GM19023 (cell line): ENCODE results near the gene NSMF.

Experiments
- ATAC-seq: cut with Tn5 transposase; IDR thresholded peaks from one replicate; pipeline ENCODE4 v1.9.1; 2021; ENCODE audit warnings: mild to moderate bottlenecking, moderate library complexity; ENCODE audit not compliant: unreplicated experiment

The NSMF gene

GRCh38 chr9:137448602-137448962 is 10.6 kb downstream of the NSMF start:
- no peak for ATAC-seq

DNA sequence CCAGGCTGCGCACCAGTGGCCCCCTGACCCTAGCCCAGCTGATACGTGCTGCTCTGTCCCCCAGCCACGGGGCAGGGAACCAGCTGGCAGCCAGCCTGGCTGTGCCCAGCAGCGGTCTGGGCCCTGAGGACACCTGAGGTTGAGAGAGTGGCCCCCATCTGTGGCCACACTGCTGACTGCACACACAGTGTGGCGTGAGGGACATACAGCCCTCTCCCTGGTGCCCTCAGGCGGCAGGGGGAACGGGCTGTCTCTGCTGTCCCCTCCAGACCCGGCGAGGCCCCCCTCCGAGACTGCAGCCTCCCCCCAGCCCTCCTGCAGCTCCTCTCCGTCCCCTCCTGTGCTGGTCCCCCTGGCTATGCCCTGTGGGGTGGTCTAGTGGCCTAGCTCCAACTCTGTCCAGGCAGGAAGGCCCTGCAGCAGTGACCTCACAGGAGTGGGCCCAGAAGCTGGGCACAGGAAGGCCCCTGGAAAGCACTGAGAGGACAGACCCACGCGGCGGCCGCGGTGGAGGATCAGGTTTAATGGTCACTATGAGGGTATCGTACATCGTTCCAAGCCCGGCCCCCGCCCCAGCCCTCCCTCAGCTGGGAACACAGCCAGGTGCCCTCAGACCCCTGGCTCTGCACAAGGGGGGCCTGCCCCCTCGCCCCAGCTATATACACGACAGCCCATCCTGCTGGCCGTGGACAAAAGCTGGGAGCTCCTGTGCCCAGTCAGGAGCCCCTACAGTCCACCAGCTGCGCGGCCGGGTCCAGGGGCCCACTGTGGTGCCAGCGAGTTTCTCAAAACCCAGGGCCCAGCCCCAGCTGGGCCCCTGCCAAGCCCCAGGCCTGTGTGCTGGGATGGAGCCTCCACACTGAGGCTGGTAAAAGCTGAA is 11.2 kb downstream of the NSMF start:
- no peak for ATAC-seq

DNA sequence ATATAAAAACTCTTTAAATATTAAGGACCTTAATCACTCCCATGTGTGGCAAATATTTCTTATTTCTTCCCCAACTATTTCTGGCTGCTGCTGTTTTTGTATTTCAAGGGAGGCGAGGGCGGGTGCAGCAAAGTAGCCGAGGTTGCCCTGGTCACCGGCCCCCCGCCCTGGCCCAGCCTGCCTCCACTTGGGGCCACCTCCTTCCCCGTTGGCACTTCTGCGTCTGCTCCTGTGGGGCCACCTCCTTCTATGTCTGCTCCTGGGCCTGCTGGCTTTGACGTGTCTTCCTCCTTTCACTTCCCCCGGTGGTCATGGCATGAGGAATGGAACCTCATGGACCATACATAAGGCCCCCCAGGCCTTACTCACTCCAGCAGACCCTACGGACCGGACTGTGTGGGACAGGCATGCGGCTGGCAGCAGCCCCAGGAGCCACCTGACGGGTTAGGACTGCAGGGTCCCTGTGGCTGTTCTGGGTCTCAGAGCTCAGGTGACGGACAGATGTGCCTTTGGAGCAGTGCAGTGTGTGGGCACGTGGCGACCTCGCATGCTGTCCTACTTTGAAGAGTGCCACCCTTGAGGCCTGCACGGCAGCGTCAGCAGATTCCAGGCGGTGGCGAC is 12.2 kb downstream of the NSMF start:
- ATAC-seq, result no peak

DNA sequence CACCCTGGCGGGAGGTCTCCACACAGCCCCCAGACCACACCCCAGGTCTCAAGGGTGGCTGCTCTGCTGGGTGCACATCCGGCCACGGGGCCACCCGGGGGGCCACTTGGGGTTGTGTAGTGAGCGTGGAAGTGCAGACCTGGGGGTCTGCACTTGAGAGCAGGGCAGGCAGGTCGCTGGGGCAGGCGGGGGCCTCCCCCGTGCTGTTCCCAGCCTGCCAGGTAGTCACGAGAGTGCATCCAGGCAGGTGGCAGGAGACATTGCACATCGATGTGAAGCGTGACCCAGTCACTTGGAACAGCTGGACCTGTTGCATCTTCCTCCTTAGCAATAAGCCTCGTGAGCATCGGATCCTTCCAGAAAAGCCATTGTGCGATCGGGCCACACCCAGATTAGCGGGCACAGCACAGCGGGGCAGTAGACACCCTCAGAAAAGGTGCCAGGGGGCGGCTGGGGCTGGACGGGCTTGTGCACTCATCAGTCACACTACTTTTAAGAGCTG is 13.2 kb downstream of the NSMF start:
- no peak for ATAC-seq

GRCh38 chr9:137445275-137445807 is 13.8 kb downstream of the NSMF start:
- ATAC-seq, result peak; percentile 59

DNA sequence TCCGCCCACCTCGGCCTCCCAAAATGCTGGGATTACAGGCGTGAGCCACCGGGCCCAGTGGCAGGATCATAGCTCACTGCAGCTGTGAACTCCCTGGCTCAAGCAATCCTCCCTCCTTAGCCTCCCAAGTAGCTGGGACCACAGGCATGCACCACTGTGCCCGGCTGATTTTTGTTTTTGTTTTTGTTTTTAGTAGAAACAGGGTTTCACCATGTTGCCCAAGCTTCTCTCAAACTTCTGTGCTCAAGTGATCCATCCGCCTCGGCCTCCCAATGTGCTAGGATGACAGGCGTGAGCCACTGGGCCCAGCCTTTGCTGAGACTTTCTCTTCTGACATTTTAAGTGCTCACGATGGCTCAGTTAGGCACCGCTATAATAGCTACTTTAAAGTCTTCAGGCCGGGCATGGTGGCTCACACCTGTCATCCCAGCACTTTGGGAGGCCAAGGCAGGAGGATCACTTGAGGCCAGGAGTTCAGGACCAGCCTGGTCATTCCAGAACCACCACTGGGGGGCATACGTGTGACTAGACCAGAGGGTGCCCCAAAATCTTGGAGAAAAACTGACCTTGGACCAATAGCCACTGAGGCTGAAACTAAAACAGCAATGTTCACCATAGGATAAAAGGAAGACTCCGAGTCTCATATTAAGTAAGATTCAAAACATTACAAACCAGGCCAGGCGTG is 14.9 kb downstream of the NSMF start:
- ATAC-seq, result no peak

- no peak for ATAC-seq
Measured at GRCh38 chr9:137441935-137442321, 17.2 kb downstream of the NSMF start.

DNA sequence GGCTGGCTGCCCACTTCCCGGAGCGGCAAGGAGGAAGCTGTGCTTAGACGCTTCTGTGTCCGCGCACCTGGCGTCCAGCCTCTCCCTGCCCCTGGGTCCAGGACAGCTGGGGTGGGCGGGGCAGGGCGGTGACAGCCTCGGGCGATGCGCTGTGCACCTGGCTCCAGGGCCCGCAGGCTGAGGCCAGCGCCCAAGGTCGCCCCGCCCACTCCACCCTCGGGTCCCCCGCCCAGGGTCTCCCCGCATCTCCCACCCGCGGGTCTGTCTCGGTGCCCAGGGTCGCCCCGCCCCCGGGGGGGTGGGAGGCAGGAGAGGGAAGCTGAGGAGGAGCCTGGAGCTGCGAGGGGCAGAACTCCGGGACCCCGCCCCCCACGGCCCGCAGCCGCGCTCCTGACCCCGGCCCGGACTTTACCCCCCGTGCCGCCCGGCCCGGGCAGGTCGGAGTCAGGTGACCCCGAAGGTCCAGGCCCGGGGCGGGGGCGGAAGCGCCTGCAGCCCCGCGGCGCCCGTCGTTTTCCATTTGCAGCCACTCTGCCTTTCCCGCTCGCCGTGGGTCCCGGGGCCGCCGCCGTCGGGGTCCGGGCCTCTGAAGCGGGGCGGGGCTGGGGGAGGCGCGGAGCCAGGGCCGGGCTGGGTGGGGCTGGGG is 17.7 kb downstream of the NSMF start, which contains the start of gene ENTPD8:
Gene ENTPD8, minus strand, starts transcription at position 69 of the 646 bp plus-strand sequence. CDS start 3,072 bp downstream, outside the sequence.
- ATAC-seq, result no peak

GRCh38 chr9:137439158-137439714 is 19.9 kb downstream of the NSMF start:
- no peak for ATAC-seq

DNA sequence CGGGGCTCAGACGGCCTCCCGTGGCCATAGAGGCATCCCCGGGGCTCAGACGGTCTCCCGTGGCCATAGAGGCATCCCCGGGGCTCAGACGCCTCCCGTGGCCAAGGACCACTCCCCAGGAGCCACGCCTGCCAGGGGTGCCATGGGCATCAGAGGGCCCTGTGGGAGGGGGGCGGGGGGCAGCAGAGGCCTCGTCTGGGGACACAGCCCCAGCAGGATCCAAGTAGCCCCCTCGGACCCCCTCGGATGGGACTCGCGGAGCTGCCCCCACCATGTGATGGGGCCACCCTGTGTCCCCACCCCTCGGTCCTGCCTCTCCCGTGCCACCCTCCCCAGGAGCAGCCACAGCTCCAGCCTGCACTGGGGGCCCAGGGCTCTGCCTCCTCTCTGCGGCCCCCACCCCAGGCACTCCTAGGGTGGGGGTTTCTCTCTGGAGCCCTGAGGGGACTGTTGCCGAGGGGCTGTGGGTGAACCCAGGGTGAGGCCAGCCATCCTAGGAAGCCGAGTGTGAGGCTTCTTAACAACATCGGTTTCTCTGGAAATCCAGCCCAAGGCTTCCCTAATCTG is 20.5 kb downstream of the NSMF start:
- ATAC-seq, result no peak

DNA sequence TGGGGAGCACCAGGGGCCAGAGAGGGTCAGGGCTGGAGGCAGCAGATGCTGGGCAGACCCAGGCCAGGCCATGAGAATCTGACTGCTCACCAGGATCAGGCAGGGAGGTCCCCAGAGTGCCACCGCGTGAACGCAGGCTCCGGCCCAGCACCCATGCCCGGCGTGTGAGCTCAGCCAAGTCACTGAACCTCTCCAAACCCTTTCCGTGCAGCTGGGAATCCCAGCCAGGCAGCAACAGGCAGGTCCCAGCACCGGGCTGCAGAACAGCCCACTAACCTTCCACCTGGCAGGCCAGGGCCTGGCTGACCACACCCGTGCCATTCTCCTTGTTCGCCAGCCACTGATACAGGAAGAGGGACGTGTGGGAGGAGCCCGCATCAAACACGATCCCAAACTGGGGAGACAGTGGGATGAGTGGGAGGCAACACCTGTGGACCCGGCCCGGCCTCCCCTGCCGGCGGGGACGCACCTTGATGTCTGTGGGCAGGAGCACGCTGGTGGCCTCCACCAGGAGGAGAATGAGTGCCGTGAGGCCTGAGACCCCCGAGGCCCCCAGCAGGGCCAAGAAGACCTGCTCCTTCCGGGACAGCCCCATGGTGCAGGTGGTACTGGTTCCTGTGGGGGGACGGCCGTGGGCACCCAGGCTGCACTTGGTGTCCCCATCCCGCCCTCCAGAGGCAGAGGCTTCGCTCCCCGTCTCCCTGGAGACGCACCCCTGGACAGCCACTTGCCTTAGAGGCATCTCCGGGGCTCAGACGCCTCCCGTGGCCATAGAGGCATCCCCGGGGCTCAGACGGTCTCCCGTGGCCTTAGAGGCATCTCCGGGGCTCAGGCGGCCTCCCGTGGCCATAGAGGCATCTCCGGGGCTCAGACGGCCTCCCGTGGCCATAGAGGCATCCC is 21.2 kb downstream of the NSMF start:
- ATAC-seq, result no peak

DNA sequence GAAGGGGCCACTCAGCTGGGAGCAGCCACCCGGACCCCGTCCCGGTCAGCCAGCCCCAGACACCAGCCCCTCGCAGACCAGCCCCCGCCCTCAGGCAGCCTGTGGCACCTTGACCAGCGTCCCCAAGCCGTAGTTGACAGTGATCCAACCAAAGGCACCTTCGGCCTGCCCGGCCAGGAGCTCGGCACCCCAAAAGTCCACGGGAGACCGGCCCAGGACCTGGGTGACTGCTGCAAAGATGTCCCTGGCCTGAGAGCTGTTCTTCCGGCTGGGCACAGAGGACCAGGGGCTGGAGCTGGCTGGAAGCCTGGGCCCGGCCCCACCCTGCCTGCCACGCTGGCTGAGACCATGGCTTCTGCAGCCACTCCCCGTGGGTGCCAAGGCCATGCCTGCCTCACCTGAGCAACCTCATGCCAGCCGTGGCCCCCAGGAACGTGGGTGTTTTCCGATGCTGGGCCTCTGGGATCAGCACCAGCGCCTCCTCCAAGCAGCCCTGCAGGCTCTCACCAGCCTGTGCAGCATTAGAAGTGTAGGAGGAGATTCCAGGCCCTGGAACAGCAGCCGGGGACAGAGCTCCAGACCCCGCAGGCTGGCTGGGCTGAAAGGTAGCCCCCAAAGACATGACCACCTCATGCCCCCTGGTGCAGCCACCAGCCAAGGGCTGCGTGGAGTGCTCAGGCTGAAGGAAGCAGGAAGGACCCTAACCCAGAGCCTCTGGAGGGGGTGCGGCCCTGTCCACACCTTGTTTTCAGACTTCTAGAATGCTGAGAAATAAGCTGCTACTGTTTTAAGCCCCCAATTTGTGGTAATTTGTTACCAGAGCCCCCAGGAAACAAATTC is 22.2 kb downstream of the NSMF start:
- no peak for ATAC-seq

- no peak for ATAC-seq
Measured at GRCh38 chr9:137435980-137436760, 23.0 kb downstream of the NSMF start.

GRCh38 chr9:137435381-137435891 is 23.7 kb downstream of the NSMF start:
- ATAC-seq, result no peak

DNA sequence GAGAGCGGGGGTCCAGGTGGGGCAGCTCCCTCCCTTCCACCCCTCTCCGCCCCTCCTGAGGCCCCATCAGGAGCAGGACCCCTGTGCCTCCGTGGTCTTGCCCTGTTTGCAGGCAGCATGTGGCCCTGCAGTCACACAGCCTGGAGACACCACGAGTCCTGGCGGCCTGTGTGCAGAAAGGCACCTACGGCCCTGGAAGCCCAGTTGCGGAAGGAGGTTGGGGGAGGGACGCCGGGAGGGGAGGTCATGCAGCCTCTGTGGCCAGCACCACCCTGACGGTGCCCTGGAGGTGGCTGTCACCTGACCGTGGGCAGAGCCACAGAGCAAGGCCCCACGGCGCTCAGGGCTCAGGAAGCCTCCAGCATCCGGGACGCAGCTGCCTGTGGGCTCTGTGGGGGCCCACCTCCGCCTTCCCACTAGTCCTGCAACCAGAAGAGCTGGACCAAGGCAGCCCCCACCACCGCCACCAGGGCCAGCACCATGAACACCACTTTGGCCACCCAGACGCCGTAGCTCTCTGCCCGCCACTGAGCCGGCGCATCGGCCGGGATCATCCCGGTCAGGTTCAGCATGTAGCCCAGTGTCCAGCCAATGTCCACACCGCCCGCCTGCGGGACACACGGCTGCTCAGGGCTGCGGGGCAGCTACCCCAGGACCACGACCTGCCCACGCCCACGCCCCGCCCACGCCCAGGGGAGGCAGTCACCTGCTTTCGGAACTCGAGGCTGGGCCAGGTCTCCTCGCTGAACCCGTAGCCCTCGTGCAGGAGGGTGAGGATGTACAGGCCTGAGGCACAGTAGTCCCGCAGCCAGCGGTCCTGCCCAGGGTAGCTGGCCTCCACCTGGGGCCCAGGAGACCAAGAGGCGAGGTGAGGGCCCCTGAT is 24.4 kb downstream of the NSMF start:
- no peak for ATAC-seq

DNA sequence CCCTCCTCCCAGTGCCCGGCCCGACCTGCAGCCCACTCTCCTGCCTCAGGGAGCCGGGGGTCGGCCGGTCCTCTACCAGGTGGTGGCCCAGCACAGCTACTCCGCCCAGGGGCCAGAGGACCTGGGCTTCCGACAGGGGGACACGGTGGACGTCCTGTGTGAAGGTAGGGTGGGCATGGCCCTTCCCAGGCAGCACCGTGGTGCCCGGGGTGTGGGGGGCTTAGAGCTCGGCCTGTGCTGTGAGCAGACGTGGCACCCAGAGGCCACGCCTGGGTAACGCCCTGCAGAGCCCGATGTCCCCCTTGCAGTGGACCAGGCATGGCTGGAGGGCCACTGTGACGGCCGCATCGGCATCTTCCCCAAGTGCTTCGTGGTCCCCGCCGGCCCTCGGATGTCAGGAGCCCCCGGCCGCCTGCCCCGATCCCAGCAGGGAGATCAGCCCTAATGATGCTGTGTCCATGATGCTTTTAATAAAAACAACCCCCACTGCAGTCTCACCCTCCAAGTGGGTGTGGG is 25.2 kb downstream of the NSMF start:
- no peak for ATAC-seq
